Epithelial cell of proximal tubule (primary cell): ENCODE data around the gene HERC3. TPM values are rescaled to one million over a fixed set of nuclear protein-coding genes. Genes with fewer than 3 reads are reported as not detected.

Experiments
- DNase-seq: peaks from one replicate; pipeline ENCODE4 v3.0.0-alpha.2; 2011; ENCODE audit warnings: low read depth
- H3K4me3 ChIP-seq: 2 replicates; pipeline ENCODE4 v1.5.1; 2011; ENCODE audit warnings: low read depth, mild to moderate bottlenecking, low read length
- CTCF ChIP-seq: conservative IDR thresholded peaks from 2 replicates; pipeline ENCODE4 v1.5.1; 2012; ENCODE audit warnings: low read depth, mild to moderate bottlenecking, low read length
- total RNA-seq: library from RNA; depleted of rRNA; stranded (reverse); fragments of >200 nt; gene quantifications from 2 replicates; pipeline ENCODE4 v1.2.3, GENCODE V29; 2015

HERC3 gene
- total RNA-seq, 1 donor from 2014 or later, result 14.0 TPM

GRCh38 chr4:88696630-88697029 is 104.3 kb downstream of the HERC3 start:
- no peak for TF ChIP-seq CTCF
- H3K4me3 ChIP-seq, result peak overlapping the region; percentile 67
- no peak for DNase-seq

GRCh38 chr4:88697141-88697540 is 104.9 kb downstream of the HERC3 start:
- H3K4me3 ChIP-seq, result peak overlapping the region; percentile 67
- no peak for TF ChIP-seq CTCF
- no peak for DNase-seq

- peak within 1 kb of the TSS; percentile 67 for H3K4me3 ChIP-seq
- TF ChIP-seq CTCF, result no peak
- no peak for DNase-seq
Measured at GRCh38 chr4:88697588-88698329, 105.5 kb downstream of the HERC3 start, which contains the start of gene NAP1L5. NAP1L5 (minus strand) TSS chr4:88697829; CDS start chr4:88697754, 75 bp downstream.

- H3K4me3 ChIP-seq, result no peak overlapping the region
- no peak for TF ChIP-seq CTCF
- no peak for DNase-seq
Measured at GRCh38 chr4:88698519-88698918, 106.2 kb downstream of the HERC3 start.

- DNase-seq, result no peak
- no peak for TF ChIP-seq CTCF
- no peak overlapping the region for H3K4me3 ChIP-seq
Measured at GRCh38 chr4:88702782-88703181, 110.5 kb downstream of the HERC3 start.

- TF ChIP-seq CTCF, result no peak
- no peak for DNase-seq
- no peak overlapping the region for H3K4me3 ChIP-seq
Measured at GRCh38 chr4:88705223-88705622, 112.9 kb downstream of the HERC3 start.
